GM19351 (cell line): ENCODE measurements around the gene TAP1.

ENCODE experiments used
- ATAC-seq: cut with Tn5 transposase; IDR thresholded peaks from one replicate; pipeline ENCODE4 v1.9.1; 2021; ENCODE audit warnings: mild to moderate bottlenecking, moderate library complexity; ENCODE audit not compliant: unreplicated experiment

The TAP1 gene

DNA sequence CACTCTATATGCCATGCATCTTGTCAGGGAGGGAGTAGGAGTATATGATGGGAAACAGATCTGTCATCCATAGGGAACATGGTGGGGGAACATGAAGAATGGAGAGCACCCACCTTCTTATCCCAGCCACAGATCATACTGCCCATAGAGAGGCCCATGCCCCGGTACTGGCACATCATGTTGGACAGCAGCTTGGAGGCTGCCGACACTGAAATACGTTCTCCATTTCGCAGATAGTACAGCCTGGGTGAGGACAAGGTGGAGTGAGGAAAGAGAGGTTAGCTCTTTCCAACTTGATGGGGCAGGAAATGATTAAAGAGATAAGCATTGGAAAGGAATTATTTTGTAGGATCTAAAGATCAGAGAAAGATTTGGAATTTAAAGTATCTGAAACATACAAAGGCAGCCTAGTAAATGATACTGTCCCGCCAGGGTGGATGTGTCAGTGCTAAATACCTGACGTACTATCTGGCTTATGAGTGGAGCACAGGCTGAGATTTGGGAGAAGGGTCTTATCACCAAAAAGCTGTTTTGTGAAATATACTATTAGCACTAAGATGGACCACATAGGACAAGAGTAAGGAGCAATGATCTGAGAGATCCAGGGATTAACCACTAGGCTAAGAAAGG is 11.4 kb downstream of the TAP1 start:
- no peak for ATAC-seq

DNA sequence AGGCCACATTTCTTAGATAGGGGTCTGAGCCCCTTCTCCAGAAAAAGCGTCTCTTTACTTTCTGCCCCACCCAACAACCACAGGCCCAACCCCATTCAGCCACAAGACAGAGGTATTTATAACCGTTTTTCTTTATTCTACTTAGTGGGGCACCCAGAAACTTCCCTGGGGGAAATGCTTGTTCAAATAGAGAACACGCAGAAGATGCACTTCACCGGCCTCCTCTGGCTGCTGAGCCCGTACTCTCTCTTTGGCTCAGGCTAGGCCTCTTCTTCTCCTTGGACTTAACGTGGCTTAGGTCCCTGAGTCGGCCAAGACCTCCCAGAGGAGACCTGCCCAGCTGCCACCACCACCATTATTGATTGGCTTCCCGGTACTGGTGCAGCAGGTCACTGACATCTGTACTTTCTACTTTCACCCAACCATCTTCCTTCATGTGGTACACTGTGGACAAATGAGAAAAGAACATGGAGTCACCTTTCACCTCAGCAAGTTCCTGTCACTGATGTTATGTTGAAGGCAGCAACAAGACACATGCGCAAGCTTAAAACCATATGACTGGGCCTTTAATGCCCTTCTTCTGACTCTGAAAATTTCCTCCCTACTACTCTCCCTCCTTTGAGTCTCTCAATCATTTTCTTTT is 12.8 kb downstream of the TAP1 start:
- ATAC-seq, result no peak

GRCh38 chr6:32839356-32839755 is 14.1 kb downstream of the TAP1 start:
- ATAC-seq, result no peak

- ATAC-seq, result peak; percentile 84
These were observed 15.2 kb downstream of the TAP1 start, which contains the start of gene TAP2 for GRCh38 chr6:32838114-32838958. Gene TAP2 (minus strand): TSS chr6:32838739. CDS start chr6:32838233, 506 bp downstream.

GRCh38 chr6:32837651-32838113 is 15.8 kb downstream of the TAP1 start:
- ATAC-seq, result no peak

GRCh38 chr6:32836873-32837272 is 16.6 kb downstream of the TAP1 start:
- no peak for ATAC-seq

- ATAC-seq, result no peak
These were observed 18.2 kb downstream of the TAP1 start for GRCh38 chr6:32835167-32835893.

GRCh38 chr6:32833664-32834063 is 19.8 kb downstream of the TAP1 start:
- ATAC-seq, result no peak

GRCh38 chr6:32832535-32832934 is 21.0 kb downstream of the TAP1 start:
- no peak for ATAC-seq

DNA sequence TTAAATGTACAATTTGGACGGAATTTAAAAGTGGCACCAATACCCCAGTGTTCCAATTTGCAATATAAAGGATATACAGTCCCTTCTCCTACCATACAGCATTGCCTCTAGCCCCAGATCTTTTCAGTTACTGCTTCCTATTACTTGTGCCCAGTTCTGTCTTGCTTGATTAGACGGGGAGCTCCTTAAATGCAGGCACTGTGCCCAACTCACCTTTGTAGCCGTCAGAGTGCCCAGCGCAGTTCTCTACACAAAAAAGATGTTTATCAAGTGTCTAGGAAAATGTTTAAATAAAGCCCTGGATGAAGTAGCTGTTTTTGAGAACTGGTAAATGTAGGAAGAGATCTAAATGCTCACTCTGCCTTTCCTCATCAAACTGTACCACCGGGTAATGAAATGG is 22.6 kb downstream of the TAP1 start:
- no peak for ATAC-seq

DNA sequence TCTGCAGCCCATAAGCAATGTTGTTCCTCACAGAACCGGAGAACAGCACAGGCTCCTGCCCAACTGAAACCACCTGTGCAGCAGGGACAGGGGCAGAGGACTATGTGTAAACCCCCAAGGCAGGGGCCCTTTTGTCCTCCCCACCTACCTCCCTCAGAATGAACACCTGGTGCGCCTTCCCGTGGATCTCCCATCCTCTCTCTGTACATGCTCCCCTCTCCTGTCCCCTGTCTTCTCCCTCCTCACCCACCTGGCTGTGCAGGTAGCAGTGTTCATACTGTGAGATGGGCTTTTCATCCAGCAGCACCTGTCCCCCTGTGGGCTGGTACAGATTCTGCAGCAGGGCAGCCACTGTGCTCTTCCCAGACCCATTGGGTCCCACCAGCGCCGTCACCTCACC is 23.5 kb downstream of the TAP1 start:
- no peak for ATAC-seq

DNA sequence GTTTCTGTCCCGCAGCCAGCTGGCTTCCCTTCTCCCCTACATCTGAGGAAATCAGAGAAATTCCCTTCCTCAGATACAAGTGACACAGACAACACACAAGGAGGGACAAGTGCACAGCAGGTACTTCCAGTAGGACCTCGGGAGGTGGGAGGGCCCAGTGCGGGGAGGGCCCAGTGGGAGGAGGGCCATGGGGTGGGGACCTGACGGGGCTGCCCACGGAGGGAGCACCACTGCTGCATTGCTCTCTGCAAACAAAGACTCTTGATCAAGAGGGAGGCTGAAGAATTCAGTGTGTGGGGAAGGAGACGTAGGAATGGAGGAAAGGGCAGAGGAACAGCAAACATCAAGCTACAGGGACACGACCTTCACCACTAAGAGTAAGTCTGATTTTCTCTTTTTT is 24.0 kb downstream of the TAP1 start:
- ATAC-seq, result no peak

DNA sequence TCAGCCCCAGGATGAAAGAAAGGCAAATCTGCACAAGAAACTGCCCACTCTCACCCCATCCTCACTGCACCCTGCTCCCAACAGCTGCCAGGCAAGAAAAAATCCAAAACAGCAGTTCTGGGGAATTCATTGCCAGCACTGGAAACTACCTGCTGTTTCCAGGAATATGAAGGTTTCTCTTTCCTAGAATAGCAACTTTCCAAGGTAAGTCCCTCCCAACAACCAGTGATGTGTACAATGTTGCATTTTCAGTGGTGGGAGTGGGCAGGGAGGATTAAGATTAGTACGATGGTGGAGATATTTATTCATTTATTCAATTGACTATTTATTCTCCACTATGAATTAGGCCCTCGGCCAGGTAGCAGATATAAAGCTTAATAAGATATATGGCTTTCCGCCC is 26.5 kb downstream of the TAP1 start:
- ATAC-seq, result no peak

DNA sequence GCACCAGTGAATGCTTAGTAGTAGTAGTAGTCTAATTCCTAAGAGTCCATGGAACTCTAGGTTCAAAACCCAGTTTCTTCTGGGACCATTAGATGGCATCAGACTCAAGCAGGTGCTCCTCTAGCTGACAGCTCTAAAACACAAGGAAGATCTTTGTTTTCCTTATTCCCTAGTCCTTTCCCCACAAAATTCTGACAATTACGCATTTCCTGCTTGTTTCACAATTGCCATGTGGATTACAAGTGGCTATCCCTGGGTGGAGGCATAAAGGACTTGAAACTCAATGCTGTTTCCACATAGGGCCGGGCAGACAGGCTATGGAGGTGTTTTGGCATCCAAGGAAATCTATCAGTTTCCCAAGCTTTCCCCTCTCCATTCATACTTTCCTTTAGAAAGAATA is 27.5 kb downstream of the TAP1 start:
- no peak for ATAC-seq

DNA sequence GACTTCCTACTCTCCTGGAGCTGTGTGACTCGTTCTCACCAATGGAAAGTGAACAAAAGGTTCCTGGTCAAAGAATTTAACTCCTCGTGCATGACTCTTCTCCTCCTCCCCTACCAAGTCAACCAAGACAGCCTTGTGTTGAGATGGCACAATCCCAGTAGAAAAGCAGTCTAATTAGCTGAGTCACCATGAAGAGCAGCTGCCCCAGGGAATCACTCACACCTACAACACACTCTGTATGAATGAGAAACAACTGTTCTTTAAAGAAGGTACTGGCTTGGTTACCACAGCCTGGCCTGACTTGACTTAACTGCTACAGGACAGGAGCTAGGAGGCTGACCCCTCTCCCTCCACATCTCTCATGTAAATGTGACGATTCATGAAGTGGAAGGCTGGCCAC is 33.8 kb downstream of the TAP1 start:
- ATAC-seq, result no peak

GRCh38 chr6:32818867-32819266 is 34.6 kb downstream of the TAP1 start:
- no peak for ATAC-seq

- ATAC-seq, result peak; percentile 69
These were observed 36.7 kb downstream of the TAP1 start, which contains the start of gene HLA-DOB for GRCh38 chr6:32816746-32817204. Gene HLA-DOB (minus strand): TSS chr6:32817002. CDS start chr6:32816951, 51 bp downstream.

- peak; percentile 54 for ATAC-seq
These were observed 37.5 kb downstream of the TAP1 start for GRCh38 chr6:32815996-32816395.

- no peak for ATAC-seq
These were observed 38.4 kb downstream of the TAP1 start for GRCh38 chr6:32815115-32815514.

GRCh38 chr6:32814145-32814544 is 39.4 kb downstream of the TAP1 start:
- no peak for ATAC-seq

DNA sequence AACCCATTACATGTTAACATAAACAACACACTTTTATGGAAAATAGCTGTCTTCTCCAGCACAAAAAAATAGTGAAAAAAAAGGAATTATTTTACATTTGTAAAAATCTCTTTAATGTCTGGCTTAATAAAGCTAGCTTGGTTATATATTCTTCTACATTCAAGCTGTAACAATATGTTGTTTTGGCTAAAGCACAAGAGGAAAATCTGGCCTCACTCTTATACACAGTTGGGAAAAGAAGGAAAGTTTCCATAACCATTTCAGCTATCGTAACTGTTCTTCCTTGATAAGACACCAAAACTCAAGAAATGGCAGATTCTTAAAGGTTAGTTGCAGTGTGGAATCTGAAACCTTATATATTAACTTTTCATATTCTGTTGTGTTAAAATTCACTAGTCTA is 44.3 kb downstream of the TAP1 start:
- ATAC-seq, result no peak
